Measurements from ENCODE around the gene TMSB10. TPM values are rescaled to one million over a fixed set of nuclear protein-coding genes. Genes with fewer than 3 reads are reported as not detected.

TMSB10 gene
- total RNA-seq, 1 donor from 2014 or later = 2,534 TPM

DNA sequence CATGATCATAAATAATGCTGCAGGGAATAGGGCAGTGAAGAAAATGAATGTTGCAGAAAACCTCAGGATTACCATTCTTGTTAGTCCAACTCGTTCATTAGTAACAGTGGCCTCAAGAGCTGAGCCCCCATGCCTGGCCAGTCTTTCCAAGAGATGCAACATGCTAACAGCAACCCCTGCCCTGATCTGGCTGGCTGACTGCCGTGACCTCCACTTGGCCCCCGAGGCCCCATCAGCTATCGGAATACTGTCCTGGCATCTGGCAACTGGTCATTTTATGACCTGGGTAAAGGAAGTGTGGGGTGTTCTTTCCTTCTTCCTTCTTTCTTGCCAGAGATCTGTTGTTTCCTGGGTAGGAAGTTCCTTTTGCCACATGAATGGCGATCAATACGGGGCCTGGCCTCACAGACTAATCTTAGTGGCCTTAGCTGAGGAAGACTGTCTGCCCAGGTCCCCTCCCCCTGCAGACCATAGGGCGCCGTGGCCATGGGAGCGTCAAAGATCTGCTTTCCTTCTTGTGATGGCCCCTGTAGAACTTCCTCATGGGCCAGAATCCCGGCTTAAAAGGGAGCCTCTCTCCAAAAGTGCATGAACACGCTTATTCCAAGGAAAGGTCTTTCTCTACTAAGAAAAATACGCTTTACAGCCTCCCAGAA lies 14.0 kb upstream of the TMSB10 start:
- TF ChIP-seq, protein P1, sequence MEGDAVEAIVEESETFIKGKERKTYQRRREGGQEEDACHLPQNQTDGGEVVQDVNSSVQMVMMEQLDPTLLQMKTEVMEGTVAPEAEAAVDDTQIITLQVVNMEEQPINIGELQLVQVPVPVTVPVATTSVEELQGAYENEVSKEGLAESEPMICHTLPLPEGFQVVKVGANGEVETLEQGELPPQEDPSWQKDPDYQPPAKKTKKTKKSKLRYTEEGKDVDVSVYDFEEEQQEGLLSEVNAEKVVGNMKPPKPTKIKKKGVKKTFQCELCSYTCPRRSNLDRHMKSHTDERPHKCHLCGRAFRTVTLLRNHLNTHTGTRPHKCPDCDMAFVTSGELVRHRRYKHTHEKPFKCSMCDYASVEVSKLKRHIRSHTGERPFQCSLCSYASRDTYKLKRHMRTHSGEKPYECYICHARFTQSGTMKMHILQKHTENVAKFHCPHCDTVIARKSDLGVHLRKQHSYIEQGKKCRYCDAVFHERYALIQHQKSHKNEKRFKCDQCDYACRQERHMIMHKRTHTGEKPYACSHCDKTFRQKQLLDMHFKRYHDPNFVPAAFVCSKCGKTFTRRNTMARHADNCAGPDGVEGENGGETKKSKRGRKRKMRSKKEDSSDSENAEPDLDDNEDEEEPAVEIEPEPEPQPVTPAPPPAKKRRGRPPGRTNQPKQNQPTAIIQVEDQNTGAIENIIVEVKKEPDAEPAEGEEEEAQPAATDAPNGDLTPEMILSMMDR (IDR thresholded peaks at IDR 0.05) = no peak

DNA sequence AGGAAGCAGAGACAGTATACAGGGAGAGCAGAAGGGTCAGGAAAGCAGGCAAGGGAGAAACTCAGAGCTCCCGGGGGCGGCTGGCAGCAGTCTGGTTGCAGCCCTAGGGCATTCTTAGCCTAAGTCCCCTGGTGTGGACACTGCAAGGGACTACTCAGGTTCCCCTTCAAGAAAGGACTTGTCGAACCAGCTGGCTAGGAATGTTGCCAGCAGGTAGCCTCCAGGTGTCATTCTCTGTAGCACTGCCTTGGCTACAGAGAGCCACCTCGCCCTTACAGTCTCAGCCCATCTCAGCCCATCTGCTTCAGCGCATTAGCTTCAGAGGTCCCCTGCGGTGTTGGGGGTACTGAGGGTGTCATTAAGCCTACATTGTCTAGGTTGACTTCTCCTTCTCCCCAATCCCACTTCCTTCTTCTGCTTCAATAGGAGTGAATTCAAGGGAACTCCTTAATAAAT lies 11.3 kb upstream of the TMSB10 start:
- peak overlapping the region; percentile 93 for H3K27ac Mint-ChIP-seq (ENCODE audit: unreplicated experiment)
- peaks cover 50% of the 10 kb centered on the region for H3K4me1 Mint-ChIP-seq (ENCODE audit: unreplicated experiment)
- no peak overlapping the region for H3K4me3 Mint-ChIP-seq (ENCODE audit: unreplicated experiment)
- H3K27me3 Mint-ChIP-seq (ENCODE audit: unreplicated experiment) = no peaks in the 10 kb centered on the region
- DNase-seq (ENCODE audit: extremely low spot score, unreplicated experiment) = no peak
- no peaks in the 10 kb centered on the region for H3K36me3 Mint-ChIP-seq (ENCODE audit: unreplicated experiment)
- TF ChIP-seq, protein P1 (IDR thresholded peaks at IDR 0.05) = no peak
- H3K9me3 Mint-ChIP-seq (ENCODE audit: unreplicated experiment) = no peaks in the 10 kb centered on the region

More for the DNA sequence above, 14.0 kb upstream of the TMSB10 start:
- DNase-seq (ENCODE audit: extremely low spot score, unreplicated experiment) = peak; percentile 80
- Mint-ChIP-seq H3K4me1 (ENCODE audit: unreplicated experiment) (peaks cover 43% of the 10 kb centered on the region), H3K27me3 (ENCODE audit: unreplicated experiment) (no peaks in the 10 kb centered on the region), H3K36me3 (ENCODE audit: unreplicated experiment) (no peaks in the 10 kb centered on the region), H3K9me3 (ENCODE audit: unreplicated experiment) (no peaks in the 10 kb centered on the region), H3K4me3 (ENCODE audit: unreplicated experiment) (no peak overlapping the region), H3K27ac (ENCODE audit: unreplicated experiment) (no peak overlapping the region)

DNA sequence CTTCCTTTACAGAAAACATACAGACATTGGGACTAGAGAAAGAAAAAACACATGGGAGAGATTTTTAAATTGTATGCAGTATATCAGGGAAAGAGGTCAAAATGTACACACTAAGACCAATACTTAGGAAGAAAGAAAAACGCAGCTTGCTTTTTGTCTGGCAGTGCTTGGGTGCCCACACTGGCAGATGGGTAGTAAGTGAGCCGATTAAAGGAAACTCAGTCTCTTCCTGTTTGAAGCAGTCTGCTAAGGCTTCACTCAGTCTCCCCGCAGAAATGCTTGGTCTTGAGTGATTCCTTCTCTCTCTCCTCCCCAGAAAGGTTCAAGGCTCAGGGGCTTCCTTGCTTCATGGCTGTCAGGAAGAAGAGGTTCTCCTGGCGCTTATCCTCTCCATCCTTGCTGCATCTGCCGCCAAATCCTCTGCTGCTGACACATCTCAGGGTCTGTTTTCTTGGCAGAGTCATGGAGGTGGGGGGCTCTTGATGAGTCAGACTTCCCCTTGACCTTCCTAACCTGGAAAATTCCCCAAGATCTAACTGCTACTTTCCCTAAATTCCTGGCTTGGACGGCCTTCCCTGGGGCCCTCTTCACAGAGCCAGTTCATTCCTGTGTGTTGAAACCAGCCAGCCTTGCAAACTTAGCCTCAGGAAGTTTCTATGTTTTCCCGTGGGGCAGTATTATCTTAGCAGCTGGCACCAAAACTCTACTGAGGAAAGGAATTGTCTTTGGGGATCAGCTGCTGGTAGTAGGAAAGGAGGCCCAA lies 10.5 kb upstream of the TMSB10 start:
- no peaks in the 10 kb centered on the region for H3K27me3 Mint-ChIP-seq (ENCODE audit: unreplicated experiment)
- DNase-seq (ENCODE audit: extremely low spot score, unreplicated experiment) = no peak
- H3K4me1 Mint-ChIP-seq (ENCODE audit: unreplicated experiment) = peaks cover 47% of the 10 kb centered on the region
- H3K9me3 Mint-ChIP-seq (ENCODE audit: unreplicated experiment) = no peaks in the 10 kb centered on the region
- H3K27ac Mint-ChIP-seq (ENCODE audit: unreplicated experiment) = peak overlapping the region; percentile 93
- TF ChIP-seq, protein P1 (IDR thresholded peaks at IDR 0.05) = no peak
- no peaks in the 10 kb centered on the region for H3K36me3 Mint-ChIP-seq (ENCODE audit: unreplicated experiment)
- no peak overlapping the region for H3K4me3 Mint-ChIP-seq (ENCODE audit: unreplicated experiment)

DNA sequence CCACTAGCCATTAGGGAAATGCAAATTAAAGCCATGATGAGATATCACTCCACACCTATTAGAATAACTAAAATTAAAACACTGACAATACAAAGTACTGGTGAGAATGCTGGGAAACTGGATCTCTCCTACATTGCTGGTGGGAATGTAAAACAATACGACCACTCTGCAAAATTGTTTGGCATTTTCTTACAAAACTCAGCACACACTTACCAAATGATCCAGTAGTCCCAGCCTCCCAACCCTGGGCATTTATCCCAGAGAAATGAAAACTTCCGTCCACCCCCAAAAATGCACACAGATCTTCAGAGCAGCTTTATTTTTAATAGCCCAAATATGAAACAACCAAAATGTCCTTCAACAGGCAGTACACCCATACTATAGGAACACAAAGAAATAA lies 8.9 kb upstream of the TMSB10 start:
- H3K27ac Mint-ChIP-seq (ENCODE audit: unreplicated experiment) = peak overlapping the region; percentile 93
- no peaks in the 10 kb centered on the region for H3K9me3 Mint-ChIP-seq (ENCODE audit: unreplicated experiment)
- DNase-seq (ENCODE audit: extremely low spot score, unreplicated experiment) = no peak
- H3K4me3 Mint-ChIP-seq (ENCODE audit: unreplicated experiment) = no peak overlapping the region
- H3K27me3 Mint-ChIP-seq (ENCODE audit: unreplicated experiment) = no peaks in the 10 kb centered on the region
- H3K36me3 Mint-ChIP-seq (ENCODE audit: unreplicated experiment) = no peaks in the 10 kb centered on the region
- TF ChIP-seq, protein P1 (IDR thresholded peaks at IDR 0.05) = no peak
- H3K4me1 Mint-ChIP-seq (ENCODE audit: unreplicated experiment) = peaks cover 47% of the 10 kb centered on the region

DNA sequence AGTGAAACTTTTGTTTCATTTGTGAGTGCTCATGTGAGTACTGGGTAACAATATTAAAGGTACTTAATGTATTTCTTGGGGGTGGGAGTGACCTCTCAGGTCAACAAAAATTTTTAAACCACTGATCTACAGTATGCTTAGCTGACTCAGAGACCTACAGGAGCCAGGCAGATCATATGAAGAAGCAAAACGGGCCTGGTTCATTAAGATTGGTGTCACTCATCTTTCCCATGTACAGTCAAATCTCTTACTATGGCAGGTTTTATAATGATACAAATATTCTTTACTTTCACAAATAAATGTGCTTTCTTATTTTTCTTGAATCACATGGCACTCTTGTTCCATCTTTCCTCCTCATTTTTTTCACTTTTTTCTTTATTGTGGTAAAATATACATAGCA lies 7.7 kb upstream of the TMSB10 start:
- Mint-ChIP-seq H3K4me1 (ENCODE audit: unreplicated experiment) (peaks cover 52% of the 10 kb centered on the region), H3K4me3 (ENCODE audit: unreplicated experiment) (no peak overlapping the region), H3K36me3 (ENCODE audit: unreplicated experiment) (no peaks in the 10 kb centered on the region), H3K27ac (ENCODE audit: unreplicated experiment) (peak overlapping the region; percentile 89), H3K9me3 (ENCODE audit: unreplicated experiment) (no peaks in the 10 kb centered on the region), H3K27me3 (ENCODE audit: unreplicated experiment) (no peaks in the 10 kb centered on the region)
- no peak for DNase-seq (ENCODE audit: extremely low spot score, unreplicated experiment)
- TF ChIP-seq, protein P1 (IDR thresholded peaks at IDR 0.05) = no peak

Data from osteocyte (in vitro differentiated cells).